Nephron progenitor cell (in vitro differentiated cells): ENCODE results near the gene PPM1L.

Experiments used
- DNase-seq: peaks from one replicate; pipeline ENCODE4 v3.0.0; 2021
- H3K27ac Mint-ChIP-seq: 2 replicates; pipeline ENCODE4 v1.8.0; 2021; ENCODE audit warnings: mild to moderate bottlenecking, moderate library complexity, mixed read lengths
- H3K27me3 Mint-ChIP-seq: 2 replicates; pipeline ENCODE4 v1.8.0; 2021; ENCODE audit warnings: mild to moderate bottlenecking, low read depth, mixed read lengths; ENCODE audit not compliant: poor library complexity
- H3K36me3 Mint-ChIP-seq: 2 replicates; pipeline ENCODE4 v1.8.0; 2021; ENCODE audit warnings: low read depth, mixed read lengths
- H3K4me1 Mint-ChIP-seq: 2 replicates; pipeline ENCODE4 v1.8.0; 2021; ENCODE audit warnings: mixed read lengths
- H3K4me3 Mint-ChIP-seq: 2 replicates; pipeline ENCODE4 v1.8.0; 2021; ENCODE audit warnings: mild to moderate bottlenecking, moderate library complexity, mixed read lengths
- H3K9me3 Mint-ChIP-seq: 2 replicates; pipeline ENCODE4 v1.8.0; 2021; ENCODE audit warnings: mild to moderate bottlenecking, moderate library complexity, mixed read lengths
- CTCF ChIP-seq: fragments of 200-600 bp; sonication (generic); IDR thresholded peaks from 2 replicates; pipeline ENCODE4 v1.5.0; 2021; ENCODE audit warnings: antibody characterized with exemption

Gene PPM1L

GRCh38 chr3:160754855-160755747 lies 930 bp upstream of the PPM1L start:
- no peaks in the 10 kb centered on the region for H3K36me3 Mint-ChIP-seq
- peaks cover 48% of the 10 kb centered on the region for H3K4me1 Mint-ChIP-seq
- peak overlapping the region; percentile 95 for H3K4me3 Mint-ChIP-seq
- H3K27me3 Mint-ChIP-seq: peaks cover 37% of the 10 kb centered on the region
- H3K27ac Mint-ChIP-seq: peak overlapping the region; percentile 99
- DNase-seq: peak; percentile 89
- TF ChIP-seq CTCF: no peak
- no peaks in the 10 kb centered on the region for H3K9me3 Mint-ChIP-seq

- Mint-ChIP-seq H3K27me3 (peaks cover 26% of the 10 kb centered on the region), H3K9me3 (no peaks in the 10 kb centered on the region), H3K4me3 (peak overlapping the region; percentile 95), H3K27ac (no peak overlapping the region), H3K36me3 (no peaks in the 10 kb centered on the region), H3K4me1 (peaks cover 48% of the 10 kb centered on the region)
- DNase-seq: peak; percentile 34
- TF ChIP-seq CTCF: no peak
Measured at GRCh38 chr3:160757233-160758106, 1.4 kb downstream of the PPM1L start.

- Mint-ChIP-seq H3K36me3 (no peaks in the 10 kb centered on the region), H3K4me3 (no peak overlapping the region), H3K4me1 (peaks cover 45% of the 10 kb centered on the region), H3K27me3 (peaks cover 26% of the 10 kb centered on the region), H3K9me3 (no peaks in the 10 kb centered on the region), H3K27ac (no peak overlapping the region)
- TF ChIP-seq CTCF: no peak
- no peak for DNase-seq
Measured at GRCh38 chr3:160758929-160759577, 3.0 kb downstream of the PPM1L start.

- H3K9me3 Mint-ChIP-seq: no peaks in the 10 kb centered on the region
- H3K4me1 Mint-ChIP-seq: peaks cover 17% of the 10 kb centered on the region
- peaks cover 4% of the 10 kb centered on the region for H3K27me3 Mint-ChIP-seq
- no peak overlapping the region for H3K4me3 Mint-ChIP-seq
- no peaks in the 10 kb centered on the region for H3K36me3 Mint-ChIP-seq
- no peak for TF ChIP-seq CTCF
- DNase-seq: no peak
- H3K27ac Mint-ChIP-seq: no peak overlapping the region
Measured at GRCh38 chr3:160763073-160763472, 7.0 kb downstream of the PPM1L start.

GRCh38 chr3:160765211-160765610 lies 9.2 kb downstream of the PPM1L start:
- Mint-ChIP-seq H3K36me3 (no peaks in the 10 kb centered on the region), H3K9me3 (no peaks in the 10 kb centered on the region), H3K27me3 (no peaks in the 10 kb centered on the region), H3K27ac (no peak overlapping the region), H3K4me1 (no peaks in the 10 kb centered on the region), H3K4me3 (no peak overlapping the region)
- DNase-seq: no peak
- TF ChIP-seq CTCF: no peak
